Sigmoid colon (tissue), 4 donors: ENCODE results near the gene HEATR5A.

Source experiments
- EP300 ChIP-seq, 4 donors: sonication (generic); formaldehyde crosslinking; IDR thresholded peaks; one replicate each; pipeline ENCODE4 v1.6.1; 2017; ENCODE audit warnings: antibody characterized with exemption in 4 of 4
- POLR2A ChIP-seq, 2 donors: fragments of 450-650 bp; IDR thresholded peaks; one replicate each; pipeline ENCODE4 v1.6.1; 2016; ENCODE audit warnings: antibody characterized with exemption in 2 of 2, mild to moderate bottlenecking in 2 of 2, moderate library complexity in 2 of 2
- POLR2AphosphoS5 ChIP-seq, 4 donors: sonication (generic); formaldehyde crosslinking; IDR thresholded peaks; one replicate each; pipeline ENCODE4 v1.6.1; 2017; ENCODE audit warnings: antibody characterized with exemption in 4 of 4
- TF ChIP-seq, protein P1 (sequence below), 4 experiments: fragments of 450-650 bp in 3 of 4; fragments of 200-600 bp in 1 of 4; IDR thresholded peaks; one replicate each; pipeline ENCODE4 v1.5.1; 2016 to 2019; ENCODE audit warnings: antibody characterized with exemption in 4 of 4, mild to moderate bottlenecking in 3 of 4, moderate library complexity in 2 of 4

DNA sequence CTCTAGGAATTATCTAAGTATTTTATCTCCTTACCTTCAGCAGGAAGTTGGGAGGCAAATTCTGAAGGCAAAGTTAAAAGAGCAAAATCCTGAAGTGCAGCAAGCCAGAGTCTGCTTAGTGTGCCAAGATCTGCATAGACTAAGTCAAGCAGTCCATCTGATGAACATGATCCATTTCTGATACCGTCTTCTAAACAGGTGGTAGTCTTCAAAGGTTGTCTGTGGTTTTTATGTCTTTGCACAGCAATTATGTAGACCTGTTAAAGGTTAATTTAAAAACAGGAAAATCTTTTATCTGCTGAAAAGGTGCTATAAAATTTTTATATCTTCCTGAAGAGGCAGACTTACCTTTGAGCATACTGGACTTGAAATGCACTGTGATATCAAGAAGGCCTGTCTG lies 107.4 kb downstream of the HEATR5A start:
- TF ChIP-seq, protein P1, sequence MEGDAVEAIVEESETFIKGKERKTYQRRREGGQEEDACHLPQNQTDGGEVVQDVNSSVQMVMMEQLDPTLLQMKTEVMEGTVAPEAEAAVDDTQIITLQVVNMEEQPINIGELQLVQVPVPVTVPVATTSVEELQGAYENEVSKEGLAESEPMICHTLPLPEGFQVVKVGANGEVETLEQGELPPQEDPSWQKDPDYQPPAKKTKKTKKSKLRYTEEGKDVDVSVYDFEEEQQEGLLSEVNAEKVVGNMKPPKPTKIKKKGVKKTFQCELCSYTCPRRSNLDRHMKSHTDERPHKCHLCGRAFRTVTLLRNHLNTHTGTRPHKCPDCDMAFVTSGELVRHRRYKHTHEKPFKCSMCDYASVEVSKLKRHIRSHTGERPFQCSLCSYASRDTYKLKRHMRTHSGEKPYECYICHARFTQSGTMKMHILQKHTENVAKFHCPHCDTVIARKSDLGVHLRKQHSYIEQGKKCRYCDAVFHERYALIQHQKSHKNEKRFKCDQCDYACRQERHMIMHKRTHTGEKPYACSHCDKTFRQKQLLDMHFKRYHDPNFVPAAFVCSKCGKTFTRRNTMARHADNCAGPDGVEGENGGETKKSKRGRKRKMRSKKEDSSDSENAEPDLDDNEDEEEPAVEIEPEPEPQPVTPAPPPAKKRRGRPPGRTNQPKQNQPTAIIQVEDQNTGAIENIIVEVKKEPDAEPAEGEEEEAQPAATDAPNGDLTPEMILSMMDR (IDR thresholded peaks at IDR 0.05), result no peak
- no peak for TF ChIP-seq POLR2A (IDR thresholded peaks at IDR 0.05)
- no peak for TF ChIP-seq EP300 (IDR thresholded peaks at IDR 0.05)
- no peak for TF ChIP-seq POLR2AphosphoS5 (IDR thresholded peaks at IDR 0.05)
